Pancreas (tissue), 10 donors: ENCODE data around the gene TNRC6C. TPM values are rescaled to one million over a fixed set of nuclear protein-coding genes. Genes with fewer than 3 reads are reported as not detected.

ENCODE experiments used
- ATAC-seq, 4 donors: fragments of 200-7000 bp; cut with Tn5 transposase; one replicate each; pipeline versions ENCODE4 v1.8.0 to v1.9.1; 2020; ENCODE audit warnings: mild to moderate bottlenecking in 4 of 4, moderate library complexity in 4 of 4
- DNase-seq, 6 donors: peaks; one replicate each; pipeline ENCODE4 v3.0.0-alpha.2; 2020
- FAIRE-seq: peaks from 2 replicates; lab custom pipeline; 2012; peaks lifted over from hg19 to GRCh38; lab: Jason Lieb, UNC
- H3K27ac ChIP-seq, 4 donors: fragments of 200-600 bp; sonication (generic); 1 replicate in 3 of 4; 2 replicates in 1 of 4; pipeline versions ENCODE4 v1.5.0 to v1.8.0; 2020
- H3K27me3 ChIP-seq, 4 donors: fragments of 200-600 bp; one replicate each; pipeline ENCODE4 v1.8.0; 2021
- H3K36me3 ChIP-seq, 3 donors: fragments of 200-600 bp; sonication (generic) in 1 of 3; one replicate each; pipeline versions ENCODE4 v1.5.0 to v1.8.0; 2020 to 2021
- H3K4me1 ChIP-seq, 3 donors: fragments of 200-600 bp; one replicate each; pipeline ENCODE4 v1.8.0; 2021
- H3K4me3 ChIP-seq, 4 donors: fragments of 200-600 bp; sonication (generic) in 2 of 4; one replicate each; pipeline versions ENCODE4 v1.5.0 to v1.8.0; 2020 to 2021
- H3K9me3 ChIP-seq, 4 donors: fragments of 200-600 bp; one replicate each; pipeline ENCODE4 v1.8.0; 2021
- CTCF ChIP-seq, 4 donors: fragments of 200-600 bp; sonication (generic) in 3 of 4; IDR thresholded peaks; one replicate each; pipeline versions ENCODE4 v1.5.0 to v1.8.0; 2021; ENCODE audit warnings: antibody characterized with exemption in 4 of 4
- WGBS, 2 donors: extraction: QIAGEN DNeasy Blood & Tissue Kit; methylation state at CpG; one replicate each; pipeline ENCODE4 v1.1.7; 2013; 5-methylcytosine and 5-hydroxymethylcytosine counted together
- intact Hi-C, 3 donors: fragments of 100-400 bp; cut with DNase I; formaldehyde crosslinking; loops; one replicate each; pipeline versions ENCODE4 v1.11.1 to v1.14.2; 2022
- polyA plus RNA-seq, 2 donors: library from polyadenylated mRNA; stranded (reverse); fragments of 200-250 nt; gene quantifications; one replicate each; pipeline ENCODE4 v1.2.3, GENCODE V29; 2013
- total RNA-seq, 6 donors: library from RNA; stranded (reverse); fragmentation: NEBNext Ultra II Directional in 4 of 6; extraction: Animal tissue kit (Norgen Biotek cat#: 25700) in 4 of 6; gene quantifications; one replicate each; pipeline versions ENCODE4 v1.2.1 to v1.2.4, GENCODE V29; 2021 to 2023
- donor health status: healthy with polysubstance abuse.
- donor health status: DM: no; HTN: no; CAD: no; lungs with moderate emphysema.
- donor health status: DM: no; HTN: no; CAD: no.
- donor health status: control.
- donor health status: control.
- donor health status: Bipolar disorder and iron deficiency.
- donor health status: DM: yes; HTN: yes; CAD: no.
- donor health status: DM: no; HTN: no; CAD: no.
- donor health status: DM: no; HTN: no; CAD: no.
- donor health status: DM: yes; HTN: yes; CAD: no.

The TNRC6C gene
- total and polyA plus RNA-seq, 8 donors, result 4.0 to 15.5 (median 7.7) TPM

- Histone ChIP-seq H3K9me3 (no peaks in the 10 kb centered on the region), H3K4me1 (no peaks in the 10 kb centered on the region), H3K27me3 (no peaks in the 10 kb centered on the region), H3K4me3 (no peak overlapping the region), H3K27ac (peak overlapping the region in 1 of 4 donors; percentile 7), H3K36me3 (peaks cover 3 to 55% (median 13%) of the 10 kb centered on the region in 3 donors)
- DNase-seq (no peak), ATAC-seq (peak in 2 of 4 donors; percentile 45 to 72), FAIRE-seq (no peak)
- no peak for TF ChIP-seq CTCF (IDR thresholded peaks at IDR 0.05)
- intact Hi-C loops, result no loop called here
- WGBS, 2 donors, result 76 to 78% methylated on average over 7 of the region's 7 CpGs
Observed at GRCh38 chr17:78089576-78090281, 131.2 kb downstream of the TNRC6C start.

GRCh38 chr17:78092794-78093324, 134.4 kb downstream of the TNRC6C start:
- 87 to 91% methylated on average over 6 of the region's 6 CpGs for WGBS, 2 donors
- FAIRE-seq, result no peak
- Histone ChIP-seq H3K36me3 (peaks cover 6 to 60% (median 15%) of the 10 kb centered on the region in 3 donors), H3K9me3 (no peaks in the 10 kb centered on the region), H3K4me1 (no peaks in the 10 kb centered on the region), H3K4me3 (no peak overlapping the region), H3K27me3 (no peaks in the 10 kb centered on the region), H3K27ac (no peak overlapping the region)
- no peak for TF ChIP-seq CTCF (IDR thresholded peaks at IDR 0.05)
- DNase-seq, result no peak
- ATAC-seq, result no peak
- intact Hi-C loops, result no loop called here

GRCh38 chr17:78095035-78095434, 136.5 kb downstream of the TNRC6C start:
- H3K4me3 ChIP-seq, result no peak overlapping the region
- peaks cover 6 to 63% (median 17%) of the 10 kb centered on the region in 3 donors for H3K36me3 ChIP-seq
- ATAC-seq (no peak), DNase-seq (no peak), FAIRE-seq (no peak)
- no peak overlapping the region for H3K27ac ChIP-seq
- H3K27me3 ChIP-seq, result no peaks in the 10 kb centered on the region
- intact Hi-C loops, result no loop called here
- H3K4me1 ChIP-seq, result no peaks in the 10 kb centered on the region
- WGBS, 2 donors, result 91 to 94% methylated on average over 6 of the region's 6 CpGs
- TF ChIP-seq CTCF (IDR thresholded peaks at IDR 0.05), result no peak
- H3K9me3 ChIP-seq, result no peaks in the 10 kb centered on the region

GRCh38 chr17:78096093-78096492, 137.6 kb downstream of the TNRC6C start:
- no peak for ATAC-seq
- 89 to 95% methylated on average over 9 of the region's 9 CpGs for WGBS, 2 donors
- FAIRE-seq, result no peak
- DNase-seq, result no peak
- TF ChIP-seq CTCF (IDR thresholded peaks at IDR 0.05), result no peak
- Histone ChIP-seq H3K4me1 (no peaks in the 10 kb centered on the region), H3K4me3 (no peak overlapping the region), H3K27me3 (no peaks in the 10 kb centered on the region), H3K36me3 (peaks cover 6 to 63% (median 17%) of the 10 kb centered on the region in 3 donors), H3K9me3 (no peaks in the 10 kb centered on the region), H3K27ac (no peak overlapping the region)
- intact Hi-C loops, result no loop called here

GRCh38 chr17:78101112-78101511, 142.6 kb downstream of the TNRC6C start:
- Histone ChIP-seq H3K4me3 (no peak overlapping the region), H3K27ac (no peak overlapping the region), H3K4me1 (no peaks in the 10 kb centered on the region), H3K27me3 (no peaks in the 10 kb centered on the region), H3K36me3 (peaks cover 0 to 25% (median 8%) of the 10 kb centered on the region in 3 donors), H3K9me3 (no peaks in the 10 kb centered on the region)
- no peak for DNase-seq
- WGBS, 2 donors, result 72 to 79% methylated on average over 5 of the region's 5 CpGs
- no peak for TF ChIP-seq CTCF (IDR thresholded peaks at IDR 0.05)
- intact Hi-C loops, result no loop called here
- ATAC-seq, result no peak
- no peak for FAIRE-seq
